HEK293 (cell line): ENCODE data around the gene ZFHX3.

Experiments used
- CTCF ChIP-seq: fragments of 450-650 bp; formaldehyde crosslinking; IDR thresholded peaks from 2 replicates; pipeline ENCODE4 v1.5.1; 2016; ENCODE audit warnings: missing biosample characterization, missing genetic modification characterization
- EGR2 ChIP-seq: fragments of 450-650 bp; formaldehyde crosslinking; IDR thresholded peaks from 2 replicates; pipeline ENCODE4 v1.5.1; 2016; ENCODE audit warnings: low read depth, missing biosample characterization, missing genetic modification characterization
- RBAK ChIP-seq: fragments of 450-650 bp; formaldehyde crosslinking; IDR thresholded peaks from 2 replicates; pipeline ENCODE4 v1.5.1; 2016; ENCODE audit warnings: missing biosample characterization, missing genetic modification characterization
- REST ChIP-seq: fragments of 450-650 bp; formaldehyde crosslinking; IDR thresholded peaks from 2 replicates; pipeline ENCODE4 v1.5.1; 2016; ENCODE audit warnings: missing biosample characterization, missing genetic modification characterization
- TCF7L2 ChIP-seq: IDR thresholded peaks from 2 replicates; pipeline ENCODE4 v1.6.1; 2011; ENCODE audit warnings: low read depth, mild to moderate bottlenecking, inconsistent platforms, low read length, moderate library complexity, borderline replicate concordance
- ZBTB17 ChIP-seq: fragments of 450-650 bp; formaldehyde crosslinking; IDR thresholded peaks from 2 replicates; pipeline ENCODE4 v1.5.1; 2016; ENCODE audit warnings: missing biosample characterization, missing genetic modification characterization
- ZNF146 ChIP-seq: fragments of 450-650 bp; formaldehyde crosslinking; IDR thresholded peaks from 2 replicates; pipeline ENCODE4 v1.5.1; 2016; ENCODE audit warnings: missing biosample characterization, missing genetic modification characterization
- ZNF274 ChIP-seq, 2 experiments: fragments of 200-500 bp in 1 of 2; fragments of 450-650 bp in 1 of 2; sonication (Bioruptor generic) in 1 of 2; formaldehyde crosslinking in 1 of 2; IDR thresholded peaks; 2 replicates each; pipeline versions ENCODE4 v1.5.1 to v1.6.1; 2014 to 2016; ENCODE audit warnings: borderline replicate concordance in 1 of 2, inconsistent platforms in 1 of 2, low read length in 1 of 2, missing biosample characterization in 1 of 2, missing genetic modification characterization in 1 of 2
- ZNF558 ChIP-seq: fragments of 450-650 bp; formaldehyde crosslinking; IDR thresholded peaks from 2 replicates; pipeline ENCODE4 v1.5.1; 2016; ENCODE audit warnings: missing biosample characterization, missing genetic modification characterization
- ZNF654 ChIP-seq: fragments of 450-650 bp; formaldehyde crosslinking; IDR thresholded peaks from 2 replicates; pipeline ENCODE4 v1.5.1; 2016; ENCODE audit warnings: low read depth, missing biosample characterization, missing genetic modification characterization
- ZNF768 ChIP-seq: fragments of 450-650 bp; formaldehyde crosslinking; IDR thresholded peaks from 2 replicates; pipeline ENCODE4 v1.5.1; 2018; ENCODE audit warnings: missing biosample characterization, mild to moderate bottlenecking, missing genetic modification characterization

- no peak for TF ChIP-seq ZNF768
- no peak for TF ChIP-seq CTCF (tag by site-specific recombination)
- TF ChIP-seq ZNF146 (tag by site-specific recombination) = no peak
- no peak for TF ChIP-seq ZNF274 (IDR thresholded peaks at IDR 0.05; ENCODE audit: low read length)
- TF ChIP-seq ZNF274 (tag by site-specific recombination; IDR thresholded peaks at IDR 0.05; ENCODE audit: borderline replicate concordance) = no peak
- no peak for TF ChIP-seq REST (tag by site-specific recombination)
- no peak for TF ChIP-seq TCF7L2
- no peak for TF ChIP-seq ZNF654 (tag by site-specific recombination)
- TF ChIP-seq ZBTB17 (tag by site-specific recombination) = no peak
- no peak for TF ChIP-seq RBAK
- TF ChIP-seq EGR2 (tag by site-specific recombination) = no peak
- no peak for TF ChIP-seq ZNF558 (tag by site-specific recombination)
These were observed 211.7 kb downstream of the ZFHX3 start for GRCh38 chr16:72836181-72836580.
